ENCODE measurements around the gene USP31.

The USP31 gene

DNA sequence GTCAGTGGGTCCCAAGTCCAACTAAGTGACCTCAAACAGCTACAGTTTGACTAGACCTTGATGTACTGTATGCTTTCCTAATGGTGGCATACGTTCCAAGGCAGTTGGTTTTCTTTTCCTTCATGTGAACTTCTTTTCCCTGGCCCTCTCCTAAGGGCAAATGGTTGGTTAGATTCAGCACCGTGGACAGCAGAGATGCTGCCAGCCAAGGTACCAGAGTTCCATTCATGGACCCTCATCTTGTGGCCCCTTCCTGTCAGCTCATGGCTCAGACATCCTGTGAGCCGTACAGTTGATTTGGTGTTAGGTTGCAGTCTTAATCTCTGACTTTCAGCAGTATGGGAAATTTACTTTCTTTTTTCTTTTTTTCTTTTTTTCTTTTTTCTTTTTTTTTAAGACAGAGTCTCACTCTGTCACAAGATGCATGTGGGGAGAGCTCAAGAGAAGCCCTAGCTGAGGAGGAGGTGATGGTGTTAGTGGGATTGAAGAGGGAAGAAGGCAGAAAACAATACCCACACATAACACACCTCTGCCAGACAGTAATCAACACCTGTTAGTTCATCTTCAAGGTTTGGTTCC, 122.4 kb downstream of the USP31 start:
- no peak for DNase-seq (ENCODE audit: low read depth)
- no peak for TF ChIP-seq CTCF (IDR thresholded peaks at IDR 0.05; ENCODE audit: control insufficient read depth, insufficient read depth, low read depth, low read length, missing control alignments)
- H3K4me3 ChIP-seq (ENCODE audit: control insufficient read depth, low read depth, low read length), result no peak overlapping the region

- H3K4me3 ChIP-seq (ENCODE audit: control insufficient read depth, low read depth, low read length), result no peak overlapping the region
- TF ChIP-seq CTCF (IDR thresholded peaks at IDR 0.05; ENCODE audit: control insufficient read depth, insufficient read depth, low read depth, low read length, missing control alignments), result no peak
- peak; percentile 39 for DNase-seq (ENCODE audit: low read depth)
Measured at GRCh38 chr16:23025692-23026307, 123.5 kb downstream of the USP31 start.

DNA sequence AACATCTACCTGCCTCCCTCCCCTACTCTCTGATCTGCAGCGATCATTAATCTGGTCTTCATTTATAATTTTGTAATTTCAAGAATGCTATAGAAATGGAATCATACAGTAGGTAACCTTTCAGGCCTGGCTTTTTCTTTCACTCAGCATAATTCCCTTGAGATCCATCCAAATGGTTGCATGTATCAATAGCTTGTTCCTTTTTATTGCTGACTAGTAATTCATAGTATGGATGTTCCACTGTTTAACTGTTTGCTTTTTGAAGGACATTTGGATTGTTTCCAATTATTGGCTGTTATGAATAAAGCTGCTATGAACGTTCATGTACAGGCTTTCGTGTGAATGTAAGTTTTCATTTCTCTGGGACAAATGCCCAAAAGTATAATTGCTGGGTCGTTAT, 125.2 kb downstream of the USP31 start:
- no peak for DNase-seq (ENCODE audit: low read depth)
- no peak for TF ChIP-seq CTCF (IDR thresholded peaks at IDR 0.05; ENCODE audit: control insufficient read depth, insufficient read depth, low read depth, low read length, missing control alignments)
- H3K4me3 ChIP-seq (ENCODE audit: control insufficient read depth, low read depth, low read length), result no peak overlapping the region

DNA sequence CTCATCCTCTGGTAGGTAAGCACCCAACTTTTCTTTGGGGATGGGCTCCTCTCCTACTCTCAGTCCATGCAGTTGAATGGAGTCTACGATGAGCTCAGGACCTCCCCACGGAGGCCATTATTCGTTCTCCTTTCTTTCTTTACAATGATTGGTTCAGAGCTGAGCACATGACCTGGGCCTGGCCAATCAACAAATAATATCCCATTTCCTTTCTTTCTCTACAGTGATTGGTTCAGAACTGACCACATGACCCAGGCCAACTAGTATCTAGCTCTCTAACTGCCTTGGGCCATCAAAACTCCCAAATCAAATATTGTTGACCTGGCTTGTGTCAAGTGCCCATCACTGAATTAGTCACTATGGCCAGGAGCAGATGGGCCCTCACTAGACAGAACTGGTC, 129.2 kb downstream of the USP31 start:
- TF ChIP-seq CTCF (IDR thresholded peaks at IDR 0.05; ENCODE audit: control insufficient read depth, insufficient read depth, low read depth, low read length, missing control alignments), result no peak
- no peak for DNase-seq (ENCODE audit: low read depth)
- no peak overlapping the region for H3K4me3 ChIP-seq (ENCODE audit: control insufficient read depth, low read depth, low read length)

- no peak for DNase-seq (ENCODE audit: low read depth)
- TF ChIP-seq CTCF (IDR thresholded peaks at IDR 0.05; ENCODE audit: control insufficient read depth, insufficient read depth, low read depth, low read length, missing control alignments), result no peak
- H3K4me3 ChIP-seq (ENCODE audit: control insufficient read depth, low read depth, low read length), result no peak overlapping the region
Measured at GRCh38 chr16:23016368-23016767, 132.9 kb downstream of the USP31 start.

DNA sequence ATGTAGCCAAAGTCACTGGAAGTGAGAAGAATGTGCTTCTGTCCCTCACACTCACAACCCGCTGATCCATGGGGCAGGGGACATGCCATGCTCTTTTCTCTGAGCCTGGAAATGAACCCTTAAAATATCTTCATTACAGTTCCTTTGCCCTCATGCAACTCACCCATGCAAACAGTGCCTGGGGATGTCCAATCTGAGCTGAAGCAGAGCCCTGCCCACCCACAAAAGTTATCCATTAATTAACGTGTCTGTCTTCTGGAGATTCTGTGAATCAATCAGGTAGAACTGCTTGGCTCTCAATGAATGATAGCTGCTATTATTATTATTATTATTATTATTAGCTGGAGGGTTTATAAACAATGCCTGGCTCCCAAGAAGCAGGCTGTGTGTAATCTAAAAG, 133.7 kb downstream of the USP31 start:
- no peak for TF ChIP-seq CTCF (IDR thresholded peaks at IDR 0.05; ENCODE audit: control insufficient read depth, insufficient read depth, low read depth, low read length, missing control alignments)
- H3K4me3 ChIP-seq (ENCODE audit: control insufficient read depth, low read depth, low read length), result no peak overlapping the region
- no peak for DNase-seq (ENCODE audit: low read depth)
